GM12875 (cell line): ENCODE data around the gene DENND2D.

ENCODE experiments used
- H3K4me3 ChIP-seq: one replicate; pipeline ENCODE4 v1.5.1; 2011; ENCODE audit warnings: low read depth, low read length, control low read depth
- TF ChIP-seq, protein P1 (sequence below): IDR thresholded peaks from 2 replicates; pipeline ENCODE4 v1.5.1; 2011; ENCODE audit warnings: low read depth, mild to moderate bottlenecking, control low read depth, inconsistent platforms, low read length, moderate library complexity, borderline replicate concordance; ENCODE audit not compliant: insufficient read depth

The DENND2D gene

GRCh38 chr1:111157431-111157830 lies 43.0 kb downstream of the DENND2D start:
- no peak overlapping the region for H3K4me3 ChIP-seq
- TF ChIP-seq, protein P1, sequence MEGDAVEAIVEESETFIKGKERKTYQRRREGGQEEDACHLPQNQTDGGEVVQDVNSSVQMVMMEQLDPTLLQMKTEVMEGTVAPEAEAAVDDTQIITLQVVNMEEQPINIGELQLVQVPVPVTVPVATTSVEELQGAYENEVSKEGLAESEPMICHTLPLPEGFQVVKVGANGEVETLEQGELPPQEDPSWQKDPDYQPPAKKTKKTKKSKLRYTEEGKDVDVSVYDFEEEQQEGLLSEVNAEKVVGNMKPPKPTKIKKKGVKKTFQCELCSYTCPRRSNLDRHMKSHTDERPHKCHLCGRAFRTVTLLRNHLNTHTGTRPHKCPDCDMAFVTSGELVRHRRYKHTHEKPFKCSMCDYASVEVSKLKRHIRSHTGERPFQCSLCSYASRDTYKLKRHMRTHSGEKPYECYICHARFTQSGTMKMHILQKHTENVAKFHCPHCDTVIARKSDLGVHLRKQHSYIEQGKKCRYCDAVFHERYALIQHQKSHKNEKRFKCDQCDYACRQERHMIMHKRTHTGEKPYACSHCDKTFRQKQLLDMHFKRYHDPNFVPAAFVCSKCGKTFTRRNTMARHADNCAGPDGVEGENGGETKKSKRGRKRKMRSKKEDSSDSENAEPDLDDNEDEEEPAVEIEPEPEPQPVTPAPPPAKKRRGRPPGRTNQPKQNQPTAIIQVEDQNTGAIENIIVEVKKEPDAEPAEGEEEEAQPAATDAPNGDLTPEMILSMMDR: no peak

GRCh38 chr1:111154021-111154999 lies 46.1 kb downstream of the DENND2D start:
- TF ChIP-seq, protein P1: no peak
- H3K4me3 ChIP-seq: no peak overlapping the region

DNA sequence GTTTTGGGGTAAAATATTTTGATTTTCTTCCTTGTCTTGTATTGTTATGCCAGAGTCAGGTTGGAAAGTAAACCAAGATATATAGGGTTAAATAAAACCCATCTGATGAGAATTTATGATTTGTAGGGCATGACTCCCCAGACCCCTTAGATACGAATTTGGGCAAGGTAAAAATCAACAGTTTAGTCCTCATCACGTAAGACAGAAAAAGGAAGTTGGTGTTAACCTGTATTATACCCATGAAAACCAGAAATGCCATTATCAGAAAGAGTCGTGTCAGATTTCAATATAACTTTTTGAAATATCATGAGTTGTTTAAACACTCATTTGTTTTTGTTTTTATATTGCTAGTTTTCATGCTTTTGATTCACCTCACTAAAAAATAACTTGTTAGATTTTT lies 48.6 kb downstream of the DENND2D start:
- no peak overlapping the region for H3K4me3 ChIP-seq

DNA sequence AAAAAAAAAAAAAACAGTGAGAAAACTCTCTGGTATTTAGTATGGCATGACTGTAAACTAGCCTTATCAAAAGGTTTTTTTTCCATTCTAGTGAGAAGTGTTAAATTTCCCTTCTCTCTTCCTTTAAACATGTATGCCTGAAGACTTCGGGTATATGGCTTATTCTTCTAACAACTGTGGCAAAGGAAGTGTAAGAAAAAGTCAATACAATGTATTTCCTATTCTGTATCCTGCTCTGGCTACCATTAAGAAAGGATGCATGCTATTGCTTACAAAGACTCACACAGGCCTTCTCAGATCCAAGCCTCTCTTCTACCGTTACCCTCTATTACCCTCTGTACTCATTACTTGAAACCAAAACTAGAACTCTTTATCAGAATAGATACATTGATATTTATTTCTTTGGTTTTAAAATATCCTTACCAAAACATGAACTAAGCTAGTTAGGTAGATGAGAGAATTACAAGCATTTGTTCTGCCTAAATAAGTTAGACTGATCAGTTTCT lies 52.0 kb downstream of the DENND2D start:
- no peak overlapping the region for H3K4me3 ChIP-seq
- TF ChIP-seq, protein P1: no peak

More for the DNA sequence above, 48.6 kb downstream of the DENND2D start:
- TF ChIP-seq, protein P1: no peak

GRCh38 chr1:111147948-111148347 lies 52.5 kb downstream of the DENND2D start:
- TF ChIP-seq, protein P1: no peak
- no peak overlapping the region for H3K4me3 ChIP-seq

- TF ChIP-seq, protein P1: no peak
- H3K4me3 ChIP-seq: no peak overlapping the region
Observed at GRCh38 chr1:111145963-111146768, 54.3 kb downstream of the DENND2D start.
